KOPT-K1 (cell line): Measurements from ENCODE around the gene HSPB7.
"Not testable (repeated sequence)": the region's sequence is repeated elsewhere in the genome, so short reads cannot be mapped to it uniquely, and the experiment has no call there.

Experiments used
- H3K27ac ChIP-seq: fragments of 200-600 bp; sonication (generic); 2 replicates; pipeline ENCODE4 v1.5.1; 2016; ENCODE audit warnings: antibody characterized with exemption, mild to moderate bottlenecking, low read depth, low read length; ENCODE audit not compliant: poor library complexity, severe bottlenecking
- H3K36me3 ChIP-seq: fragments of 200-600 bp; sonication (generic); 2 replicates; pipeline ENCODE4 v1.5.1; 2017; ENCODE audit warnings: antibody characterized with exemption, mild to moderate bottlenecking, low read length, moderate library complexity; ENCODE audit not compliant: insufficient read depth
- H3K9me3 ChIP-seq: fragments of 200-600 bp; sonication (generic); 2 replicates; pipeline ENCODE4 v1.5.1; 2017; ENCODE audit warnings: antibody characterized with exemption, low read length, mild to moderate bottlenecking; ENCODE audit not compliant: insufficient read depth, poor library complexity, severe bottlenecking

The HSPB7 gene

DNA sequence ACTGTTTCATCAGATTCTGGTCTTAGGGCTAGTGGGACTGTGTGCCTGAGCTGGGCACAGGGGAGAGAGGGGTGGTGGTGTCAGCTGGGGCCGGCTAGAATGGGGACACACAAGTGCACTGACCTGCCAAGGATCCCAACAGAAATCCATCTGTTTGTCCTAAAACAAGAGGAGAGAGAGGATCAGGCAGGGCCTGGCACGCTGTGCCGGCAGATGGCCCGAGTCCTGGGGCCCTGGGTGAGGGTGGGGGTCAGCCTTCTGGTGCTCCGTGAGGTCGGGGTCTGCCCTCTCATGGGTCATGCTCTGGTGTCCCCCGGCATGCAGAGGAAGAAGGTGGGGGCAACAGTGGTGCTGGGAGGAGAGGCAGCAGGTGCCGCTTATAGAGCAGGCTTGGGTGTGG, 22.0 kb upstream of the HSPB7 start:
- not testable (repeated sequence) for H3K9me3 ChIP-seq, H3K36me3 ChIP-seq, H3K27ac ChIP-seq

DNA sequence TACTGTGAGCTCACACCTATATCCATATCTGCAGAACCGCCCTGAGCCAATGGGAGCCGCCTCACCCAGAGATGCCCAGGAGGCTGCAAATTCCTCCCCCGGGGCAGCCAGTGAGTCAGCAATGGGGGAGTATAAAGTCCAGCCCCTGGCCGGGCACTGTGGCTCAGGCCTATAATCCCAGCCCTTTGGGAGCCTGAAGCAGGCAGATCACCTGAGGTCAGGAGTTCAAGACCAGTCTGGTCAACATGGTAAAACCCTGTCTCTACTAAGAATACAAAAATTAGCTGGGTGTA, 20.7 kb upstream of the HSPB7 start:
- Histone ChIP-seq H3K36me3 (no peaks in the 10 kb centered on the region), H3K27ac (no peak overlapping the region), H3K9me3 (no peaks in the 10 kb centered on the region)

DNA sequence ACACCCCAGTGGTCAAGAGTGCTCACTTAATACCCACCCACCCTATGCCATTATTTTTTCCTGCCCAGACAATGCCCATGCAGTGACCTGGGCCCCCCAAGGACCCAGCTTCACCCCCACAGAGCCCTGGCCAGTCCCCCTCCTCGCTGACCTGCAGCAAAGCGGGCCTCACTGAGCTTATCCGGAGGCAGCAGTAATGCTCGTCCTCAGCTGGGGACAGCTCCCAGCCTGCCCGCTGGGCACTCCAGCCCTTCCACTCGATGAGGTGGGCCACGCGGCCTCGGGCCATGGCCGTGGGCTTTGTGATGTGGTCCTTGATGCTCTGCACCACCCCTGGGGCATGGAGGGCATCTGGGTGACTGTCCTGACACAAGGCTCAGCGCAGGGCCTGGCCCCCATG, 18.6 kb upstream of the HSPB7 start:
- not testable (repeated sequence) for H3K27ac ChIP-seq, H3K36me3 ChIP-seq, H3K9me3 ChIP-seq

DNA sequence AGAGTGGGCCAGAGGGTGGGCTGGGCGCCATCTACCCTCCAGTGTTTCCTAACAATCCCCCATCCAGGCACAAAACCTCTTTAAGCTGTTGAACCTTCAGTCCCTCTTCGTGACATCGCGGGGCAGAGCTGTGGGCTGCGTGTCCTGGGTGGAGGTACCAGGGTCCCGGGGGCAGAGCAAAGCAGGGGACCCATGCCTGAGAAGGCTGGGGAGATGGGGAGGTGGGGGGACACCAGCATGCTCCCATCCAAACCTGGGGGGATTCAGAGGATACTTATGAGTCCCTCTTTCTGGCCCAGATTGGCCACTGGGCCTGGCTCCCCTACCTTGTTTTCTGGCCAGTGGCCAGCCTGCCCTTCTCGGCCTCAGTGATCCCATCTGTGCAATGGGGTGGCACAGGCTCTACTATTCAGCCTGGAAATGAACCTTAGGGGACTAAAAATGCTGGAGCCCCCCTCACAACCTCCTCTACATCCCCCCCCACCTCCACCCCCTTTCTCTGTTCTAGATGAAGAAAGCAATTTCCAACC, 15.3 kb upstream of the HSPB7 start:
- not testable (repeated sequence) for H3K27ac ChIP-seq, H3K36me3 ChIP-seq, H3K9me3 ChIP-seq

DNA sequence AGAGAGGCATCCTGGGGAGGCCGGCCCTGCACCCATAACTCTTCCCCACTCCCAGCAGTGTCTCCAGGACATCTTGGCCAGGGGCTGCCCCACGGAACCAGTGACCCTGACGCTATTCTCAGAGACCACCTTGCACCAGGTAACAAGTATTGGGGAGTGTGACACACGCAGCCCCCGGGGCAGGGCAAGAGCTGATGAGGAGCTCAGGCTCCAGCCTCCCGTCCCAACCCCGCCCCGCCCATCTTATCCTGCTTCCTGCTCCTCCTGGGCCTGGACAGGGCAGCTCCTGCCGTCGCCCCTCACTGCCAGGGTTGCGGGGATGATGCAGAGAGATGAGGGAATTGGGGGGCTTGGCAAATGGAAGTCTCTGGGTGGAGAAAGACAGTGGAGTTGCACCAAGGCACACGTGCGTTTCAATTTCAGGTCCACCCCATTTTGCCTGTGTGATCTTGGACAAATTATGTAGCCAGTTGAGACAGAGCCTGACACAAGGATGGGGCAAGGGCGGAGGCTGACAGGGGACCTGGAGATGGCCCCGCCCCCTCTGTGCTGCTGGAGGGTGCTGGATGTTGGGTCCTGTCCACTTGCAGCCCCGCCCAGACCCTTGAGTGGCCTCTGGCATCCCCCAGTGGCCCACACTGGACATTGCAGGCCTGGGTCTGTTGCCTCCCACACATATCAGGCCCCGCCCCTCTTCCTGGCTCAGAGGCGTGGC, 14.7 kb upstream of the HSPB7 start:
- no peak overlapping the region for H3K27ac ChIP-seq
- no peaks in the 10 kb centered on the region for H3K36me3 ChIP-seq

DNA sequence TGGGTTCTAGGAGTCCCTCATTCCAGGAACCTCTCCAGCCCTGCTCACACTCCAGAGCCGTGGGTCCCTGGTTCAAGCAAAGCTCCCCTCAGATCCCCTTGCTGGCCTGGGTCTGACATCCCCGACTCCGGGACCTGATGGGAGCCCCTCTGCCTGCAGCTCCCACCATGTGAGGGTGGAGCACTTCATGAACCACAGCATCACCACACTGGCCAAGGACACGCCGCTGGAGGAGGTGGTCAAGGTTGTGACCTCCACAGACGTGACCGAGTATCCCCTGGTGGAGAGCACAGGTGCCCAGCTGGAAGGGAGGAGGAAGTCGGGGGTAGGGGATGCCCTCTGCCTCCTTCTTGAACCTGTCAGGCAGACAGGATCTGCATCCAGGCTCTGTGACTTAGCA, 13.7 kb upstream of the HSPB7 start:
- H3K9me3 ChIP-seq, result no peaks in the 10 kb centered on the region
- H3K36me3 ChIP-seq, result no peaks in the 10 kb centered on the region
- H3K27ac ChIP-seq, result no peak overlapping the region

More for the DNA sequence above, 14.7 kb upstream of the HSPB7 start:
- H3K9me3 ChIP-seq, result no peaks in the 10 kb centered on the region

DNA sequence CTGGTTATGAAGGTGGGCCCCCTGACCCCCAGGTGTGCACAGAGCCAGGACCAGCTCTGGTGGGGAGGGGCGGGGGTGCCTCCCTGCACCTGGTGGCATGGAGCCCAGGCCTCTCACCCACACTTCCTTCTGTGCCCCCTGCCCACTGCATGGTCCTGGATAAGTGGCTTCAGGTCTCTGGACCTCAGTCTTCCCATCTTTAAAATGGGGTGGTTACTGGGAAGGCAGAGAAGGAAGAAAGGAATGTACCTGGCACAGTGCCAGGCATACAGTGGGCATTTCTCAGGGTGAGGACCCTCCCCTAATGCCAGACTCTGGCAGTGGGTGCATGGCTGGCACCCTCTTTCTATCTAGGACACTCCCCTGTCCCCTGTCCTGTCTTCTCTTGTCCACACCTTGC, 11.4 kb upstream of the HSPB7 start:
- Histone ChIP-seq H3K36me3 (no peaks in the 10 kb centered on the region), H3K27ac (no peak overlapping the region), H3K9me3 (no peaks in the 10 kb centered on the region)

DNA sequence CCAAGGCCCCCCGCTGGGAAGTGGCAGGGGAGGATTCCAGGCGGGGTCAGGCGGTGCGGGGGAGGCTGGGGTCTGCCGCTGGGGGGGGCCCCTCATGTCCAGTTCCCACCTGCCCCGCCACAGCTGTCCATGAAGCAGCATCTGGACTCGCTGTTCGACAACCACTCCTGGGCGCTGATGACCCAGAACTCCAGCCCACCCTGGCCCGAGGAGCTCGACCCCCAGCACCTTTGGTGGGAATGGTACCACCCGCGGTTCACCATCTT, 11.1 kb upstream of the HSPB7 start:
- not testable (repeated sequence) for H3K27ac ChIP-seq, H3K9me3 ChIP-seq, H3K36me3 ChIP-seq

DNA sequence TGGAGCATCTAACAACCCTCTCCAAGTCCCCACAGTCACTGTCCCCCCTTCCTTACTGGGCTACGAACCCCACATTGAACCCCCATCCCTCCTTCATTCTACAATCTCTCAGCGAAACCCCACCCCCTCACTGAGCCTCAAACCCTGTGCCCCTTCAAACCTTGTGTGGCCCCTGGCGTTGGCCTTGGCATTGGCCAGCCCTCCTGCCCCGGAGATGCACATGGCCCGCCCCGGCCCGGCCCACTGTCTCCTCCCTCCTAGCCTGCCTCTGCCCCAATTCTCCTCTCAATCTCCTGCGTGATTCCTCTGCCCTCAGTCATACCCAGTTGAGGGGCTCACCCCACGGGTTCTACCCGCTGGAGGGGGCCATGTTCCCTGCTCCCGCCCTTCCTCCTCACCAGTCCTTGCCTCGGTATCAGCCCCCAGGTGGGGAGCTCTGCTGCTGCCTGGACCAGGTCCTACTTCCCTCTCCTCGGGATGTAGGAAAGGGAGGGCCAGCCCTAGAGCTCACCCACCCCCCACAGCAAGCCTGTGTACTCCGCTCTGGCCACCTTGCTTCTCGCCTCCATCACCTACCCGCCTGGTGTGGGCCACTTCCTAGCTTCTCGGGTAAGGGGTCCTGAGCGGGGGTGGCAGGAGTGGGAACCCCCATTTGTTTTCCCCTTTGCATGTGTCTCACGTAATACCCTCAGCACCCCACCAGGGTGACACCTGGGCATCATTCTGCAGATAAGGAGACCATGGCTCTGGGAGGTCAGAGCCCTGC, 10.6 kb upstream of the HSPB7 start:
- Histone ChIP-seq H3K9me3 (no peaks in the 10 kb centered on the region), H3K27ac (no peak overlapping the region), H3K36me3 (no peaks in the 10 kb centered on the region)

DNA sequence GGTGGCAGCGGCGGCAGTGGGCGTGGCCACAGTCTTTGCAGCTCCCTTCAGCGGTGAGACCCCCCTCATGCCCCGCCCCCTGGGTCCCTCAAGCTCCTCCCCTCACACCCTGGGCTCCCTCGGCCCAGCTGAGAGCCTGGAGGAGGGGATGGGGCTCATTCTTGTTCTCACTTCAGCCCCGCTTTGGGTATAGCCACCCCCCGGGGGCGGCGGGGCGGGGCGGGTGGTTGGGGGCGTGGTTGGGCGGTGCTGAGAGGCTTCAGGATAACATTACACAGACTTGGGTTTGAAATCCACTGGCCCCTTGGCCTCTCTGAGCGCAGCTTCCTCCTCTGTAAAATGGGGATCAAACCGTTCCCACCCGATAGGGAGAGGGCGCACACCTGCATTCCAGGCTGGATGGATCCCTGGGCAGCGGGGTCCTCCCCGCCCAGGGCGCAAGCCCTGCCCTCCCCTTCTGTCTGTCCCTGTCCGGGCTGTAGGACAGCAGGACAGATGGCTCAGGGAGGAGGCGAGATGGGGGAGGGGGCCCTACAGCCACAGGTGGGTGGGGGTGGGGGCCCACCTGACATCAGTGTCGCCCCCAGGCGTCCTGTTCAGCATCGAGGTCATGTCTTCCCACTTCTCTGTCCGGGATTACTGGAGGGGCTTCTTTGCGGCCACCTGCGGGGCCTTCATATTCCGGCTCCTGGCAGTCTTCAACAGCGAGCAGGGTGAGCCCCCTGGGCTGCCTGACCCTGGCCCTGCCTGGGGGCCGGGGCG, 9.1 kb upstream of the HSPB7 start:
- H3K9me3 ChIP-seq, result no peaks in the 10 kb centered on the region
- H3K36me3 ChIP-seq, result no peaks in the 10 kb centered on the region
- no peak overlapping the region for H3K27ac ChIP-seq

DNA sequence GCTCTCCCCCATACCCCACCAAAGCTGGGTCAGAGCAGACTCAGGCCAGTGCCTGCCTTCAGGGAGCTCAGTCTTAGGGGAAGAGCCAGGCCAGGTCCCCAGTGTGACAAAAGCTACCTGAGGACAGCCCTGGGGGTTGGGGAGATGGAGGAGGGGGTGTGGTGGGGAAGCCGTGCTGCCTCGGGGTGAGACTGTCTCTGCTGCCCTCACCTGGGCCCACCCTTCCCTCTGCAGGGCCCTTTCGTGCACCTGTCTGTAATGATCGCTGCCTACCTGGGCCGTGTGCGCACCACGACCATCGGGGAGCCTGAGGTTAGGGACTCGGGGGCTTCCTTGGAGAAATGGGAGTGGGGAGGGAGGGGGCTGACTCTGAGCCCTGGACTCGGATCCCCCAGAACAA, 8.5 kb upstream of the HSPB7 start:
- H3K36me3 ChIP-seq, H3K27ac ChIP-seq: not testable (repeated sequence)

DNA sequence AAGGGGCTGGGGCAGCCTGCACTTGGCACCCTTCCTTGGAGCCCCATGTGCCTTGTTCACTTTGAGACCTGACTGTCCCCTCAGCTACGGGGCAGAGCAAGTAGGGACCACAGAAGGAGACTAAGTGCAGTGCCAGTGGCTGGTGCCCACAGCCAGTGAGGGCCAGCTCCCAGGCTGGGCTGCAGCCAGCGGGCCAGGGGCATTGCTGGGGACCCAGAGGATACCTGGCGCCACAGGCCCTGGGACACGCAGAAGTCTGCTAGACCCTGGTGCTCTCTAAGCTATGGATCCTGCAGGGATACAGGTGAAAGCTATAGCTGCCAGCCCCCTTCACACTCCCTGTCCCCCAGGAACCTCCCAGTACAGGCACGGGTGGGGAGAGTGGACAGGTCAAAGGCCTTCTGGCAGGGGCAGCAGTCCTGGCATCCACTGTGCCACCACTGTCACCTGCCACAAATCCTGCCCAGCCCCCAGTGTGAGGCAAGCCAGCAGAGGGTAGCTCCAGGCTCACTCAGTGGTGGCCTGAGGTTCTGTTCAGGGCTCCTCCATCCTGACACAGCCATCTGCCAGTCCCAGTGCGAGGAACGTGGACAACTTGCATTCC, 5.3 kb upstream of the HSPB7 start:
- H3K9me3 ChIP-seq, result no peaks in the 10 kb centered on the region
- H3K27ac ChIP-seq, result no peak overlapping the region
- no peaks in the 10 kb centered on the region for H3K36me3 ChIP-seq

More for the DNA sequence above, 8.5 kb upstream of the HSPB7 start:
- H3K9me3 ChIP-seq, result not testable (repeated sequence)

DNA sequence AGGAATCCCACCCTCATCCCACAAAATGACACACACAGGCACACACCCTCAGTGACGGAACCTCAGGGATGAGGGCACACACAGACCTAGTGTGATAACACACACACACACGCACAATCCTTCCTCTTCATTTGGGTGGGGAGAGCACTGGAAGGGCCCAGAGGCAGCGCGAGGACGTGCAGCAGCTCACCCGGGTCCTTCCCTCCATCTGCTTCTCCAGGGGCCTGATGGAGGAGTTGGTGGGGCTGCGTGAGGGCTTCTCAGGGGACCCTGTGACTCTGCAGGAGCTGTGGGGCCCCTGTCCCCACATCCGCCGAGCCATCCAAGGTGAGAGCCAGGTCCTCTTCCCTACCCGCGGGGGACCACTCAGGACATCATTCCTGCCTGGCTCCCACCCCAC, 4.5 kb upstream of the HSPB7 start:
- Histone ChIP-seq H3K36me3 (no peaks in the 10 kb centered on the region), H3K27ac (no peak overlapping the region), H3K9me3 (no peaks in the 10 kb centered on the region)

DNA sequence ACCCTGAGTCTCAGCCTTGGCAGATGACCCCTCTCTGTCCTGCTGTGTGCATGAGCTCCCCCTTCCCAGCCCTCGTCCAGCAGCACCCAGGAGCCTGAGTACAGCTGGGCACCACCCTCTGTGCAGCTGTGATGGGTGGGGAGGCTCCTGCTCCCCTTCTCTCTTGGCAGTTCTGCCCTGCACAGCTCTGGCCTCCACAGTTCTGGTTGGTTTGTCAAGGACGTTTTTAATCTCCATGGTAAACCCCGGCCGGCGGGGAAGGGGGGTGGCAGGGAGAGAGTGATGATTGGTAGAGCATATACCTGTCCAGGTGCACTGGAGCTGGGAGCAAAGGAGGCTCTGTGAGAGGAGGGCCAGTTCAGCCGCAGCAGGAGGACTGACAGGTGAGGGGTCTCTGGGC, 3.8 kb upstream of the HSPB7 start, which contains the start of gene CLCNKA:
Gene CLCNKA, plus strand, starts transcription at position 356 of the 400 bp plus-strand sequence. CDS start 584 bp downstream, outside the sequence.
- Histone ChIP-seq H3K27ac (no peak within 1 kb of the TSS), H3K36me3 (no peaks in the 10 kb centered on the region), H3K9me3 (no peaks in the 10 kb centered on the region)

DNA sequence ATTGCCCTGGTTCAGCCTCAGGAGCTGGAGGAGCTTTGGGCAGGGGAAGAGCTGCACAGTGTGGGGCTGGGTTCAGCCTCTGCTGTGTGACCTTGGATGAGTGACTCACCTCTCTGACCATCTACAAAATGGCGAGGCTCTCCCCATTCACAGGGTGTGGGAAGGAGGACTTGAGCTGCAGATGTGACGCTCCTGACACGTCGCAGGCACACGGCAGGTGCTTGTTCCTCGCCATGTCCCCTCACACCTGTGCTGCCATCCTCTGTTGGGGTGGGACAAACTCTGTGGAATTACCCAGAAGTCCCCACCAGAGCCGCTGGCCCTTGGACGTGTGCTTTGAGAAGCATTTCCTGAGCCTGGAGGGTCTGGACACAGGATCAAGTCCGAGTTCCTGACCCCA, 3.0 kb upstream of the HSPB7 start:
- H3K36me3 ChIP-seq, H3K9me3 ChIP-seq, H3K27ac ChIP-seq: not testable (repeated sequence)
